ENCODE results near the gene CCL16. TPM values are rescaled to one million over a fixed set of nuclear protein-coding genes. Genes with fewer than 3 reads are reported as not detected.
"Not testable (repeated sequence)": the region's sequence is repeated elsewhere in the genome, so short reads cannot be mapped to it uniquely, and the experiment has no call there.

The CCL16 gene
- total RNA-seq, 1 donor from 2014 or later: 0.50 TPM

DNA sequence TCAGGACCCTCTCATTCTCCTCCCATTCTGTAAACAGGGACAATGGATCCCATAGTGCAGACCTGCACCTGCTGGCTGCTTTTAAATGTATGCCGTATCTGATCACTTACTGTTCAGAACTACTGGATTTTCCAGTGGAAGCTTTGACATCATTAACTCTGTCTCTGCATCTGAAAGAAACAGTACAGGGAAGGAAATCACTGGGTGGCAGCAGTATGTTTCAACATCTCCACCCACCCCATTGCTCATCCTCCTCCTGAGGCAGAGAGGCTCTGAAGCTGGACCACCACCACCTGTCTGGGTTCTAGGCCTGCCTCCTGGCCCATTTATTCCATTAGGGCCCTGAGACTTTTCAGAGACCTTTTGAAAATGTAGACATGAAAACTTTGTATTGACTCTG, 17.5 kb upstream of the CCL16 start:
- no peak overlapping the region for H3K27ac ChIP-seq
- no peaks in the 10 kb centered on the region for H3K9me3 ChIP-seq
- H3K4me1 ChIP-seq: peaks cover 5% of the 10 kb centered on the region
- H3K27me3 ChIP-seq (ENCODE audit: low read depth): no peaks in the 10 kb centered on the region
- no peak for TF ChIP-seq CTCF (IDR thresholded peaks at IDR 0.05)
- H3K4me3 ChIP-seq: no peak overlapping the region
- ATAC-seq (no peak), DNase-seq (no peak)
- no peaks in the 10 kb centered on the region for H3K36me3 ChIP-seq
- intact Hi-C loops (cut with DNase I): no loop called here

- intact Hi-C loops (cut with DNase I): no loop called here
- peaks cover 5% of the 10 kb centered on the region for H3K4me1 ChIP-seq
- no peak overlapping the region for H3K27ac ChIP-seq
- H3K4me3 ChIP-seq: no peak overlapping the region
- H3K27me3 ChIP-seq (ENCODE audit: low read depth): no peaks in the 10 kb centered on the region
- TF ChIP-seq CTCF (IDR thresholded peaks at IDR 0.05): no peak
- H3K36me3 ChIP-seq: no peaks in the 10 kb centered on the region
- ATAC-seq: no peak
- H3K9me3 ChIP-seq: no peaks in the 10 kb centered on the region
- no peak for DNase-seq
Measured at GRCh38 chr17:35998018-35998545, 16.8 kb upstream of the CCL16 start.

GRCh38 chr17:35995346-35995745, 14.0 kb upstream of the CCL16 start:
- H3K4me1 ChIP-seq; H3K27ac ChIP-seq; H3K9me3 ChIP-seq; H3K27me3 ChIP-seq (ENCODE audit: low read depth); intact Hi-C loops (cut with DNase I); H3K36me3 ChIP-seq; DNase-seq; H3K4me3 ChIP-seq; ATAC-seq: not testable (repeated sequence)

GRCh38 chr17:35991075-35991474, 9.8 kb upstream of the CCL16 start:
- no peak overlapping the region for H3K4me3 ChIP-seq
- H3K9me3 ChIP-seq: no peaks in the 10 kb centered on the region
- no peaks in the 10 kb centered on the region for H3K27me3 ChIP-seq (ENCODE audit: low read depth)
- ATAC-seq (no peak), DNase-seq (no peak)
- intact Hi-C loops (cut with DNase I): no loop called here
- TF ChIP-seq CTCF (IDR thresholded peaks at IDR 0.05): no peak
- no peak overlapping the region for H3K27ac ChIP-seq
- H3K4me1 ChIP-seq: peaks cover 8% of the 10 kb centered on the region
- no peaks in the 10 kb centered on the region for H3K36me3 ChIP-seq

DNA sequence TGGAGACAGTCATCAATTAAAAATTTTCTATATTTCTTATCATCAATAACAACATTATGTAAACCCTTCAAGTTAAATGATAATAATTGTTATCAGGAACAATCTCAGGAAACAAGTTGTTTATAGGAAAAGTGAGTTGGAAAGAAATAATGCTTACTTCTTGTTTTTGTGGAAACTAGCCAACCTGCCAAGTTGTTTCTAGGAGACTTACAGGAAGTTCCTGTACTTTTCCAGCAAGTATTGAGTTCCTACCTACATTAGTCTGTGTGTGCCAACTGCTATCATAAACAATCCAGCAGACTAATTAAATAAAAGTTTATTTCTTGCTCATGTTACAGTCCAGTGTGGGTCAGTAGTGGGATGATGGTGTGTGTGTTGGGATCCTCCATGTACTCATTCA, 6.9 kb upstream of the CCL16 start:
- TF ChIP-seq CTCF (IDR thresholded peaks at IDR 0.05): no peak
- Histone ChIP-seq H3K9me3 (no peaks in the 10 kb centered on the region), H3K36me3 (no peaks in the 10 kb centered on the region), H3K27me3 (ENCODE audit: low read depth) (no peaks in the 10 kb centered on the region), H3K4me1 (peaks cover 8% of the 10 kb centered on the region), H3K27ac (no peak overlapping the region), H3K4me3 (no peak overlapping the region)
- ATAC-seq: peak in 1 of 2 donors; percentile 42
- intact Hi-C loops (cut with DNase I): no loop called here
- DNase-seq: no peak

GRCh38 chr17:35986643-35987042, 5.3 kb upstream of the CCL16 start, which contains the start of gene CCL14:
CCL14 (minus strand) TSS chr17:35986729; CDS start chr17:35986649, 80 bp downstream.
- no peaks in the 10 kb centered on the region for H3K9me3 ChIP-seq
- TF ChIP-seq CTCF (IDR thresholded peaks at IDR 0.05): no peak
- DNase-seq (no peak), ATAC-seq (no peak)
- intact Hi-C loops (cut with DNase I): no loop called here
- no peaks in the 10 kb centered on the region for H3K36me3 ChIP-seq
- H3K4me3 ChIP-seq: peak within 1 kb of the TSS; percentile 27
- H3K27ac ChIP-seq: no peak within 1 kb of the TSS
- peaks cover 8% of the 10 kb centered on the region for H3K4me1 ChIP-seq
- no peaks in the 10 kb centered on the region for H3K27me3 ChIP-seq (ENCODE audit: low read depth)

Data from lower lobe of right lung (tissue), 2 donors.